GM19025 (cell line): ENCODE results near the gene ROR2.
"Not testable (repeated sequence)": the region's sequence is repeated elsewhere in the genome, so short reads cannot be mapped to it uniquely, and the experiment has no call there.

Source experiments
- ATAC-seq: cut with Tn5 transposase; IDR thresholded peaks from one replicate; pipeline ENCODE4 v1.9.1; 2021; ENCODE audit warnings: mild to moderate bottlenecking, low read depth, moderate library complexity; ENCODE audit not compliant: unreplicated experiment

The ROR2 gene

GRCh38 chr9:91949946-91950664, at the start of gene ROR2:
TSS of gene ROR2 (minus strand) at chr9:91950228.
- no peak for ATAC-seq

- no peak for ATAC-seq
These were observed 45.1 kb upstream of the ROR2 start for GRCh38 chr9:91995000-91995655.

DNA sequence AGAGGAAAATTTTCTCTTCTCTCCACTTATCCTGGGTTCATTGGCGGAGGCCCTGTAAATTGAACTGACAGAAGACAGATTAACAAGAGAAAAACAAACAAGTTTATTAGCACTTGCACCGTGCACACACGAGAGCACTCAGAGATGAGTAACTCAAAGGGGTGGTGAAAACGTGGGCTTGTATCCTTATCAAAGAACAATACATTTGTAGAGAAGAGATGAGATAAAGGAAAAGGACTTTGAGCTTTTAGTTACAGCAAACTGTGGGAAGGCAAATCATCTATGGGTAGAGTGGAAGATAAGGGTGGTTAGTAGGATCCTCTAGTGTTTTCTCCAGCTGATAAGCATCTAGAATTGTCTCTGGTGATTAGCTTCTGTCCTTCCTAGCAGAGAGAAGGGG, 44.4 kb upstream of the ROR2 start:
- ATAC-seq: no peak

- ATAC-seq: no peak
These were observed 42.5 kb upstream of the ROR2 start for GRCh38 chr9:91992461-91993041.

GRCh38 chr9:91991721-91992341, 41.8 kb upstream of the ROR2 start:
- no peak for ATAC-seq

DNA sequence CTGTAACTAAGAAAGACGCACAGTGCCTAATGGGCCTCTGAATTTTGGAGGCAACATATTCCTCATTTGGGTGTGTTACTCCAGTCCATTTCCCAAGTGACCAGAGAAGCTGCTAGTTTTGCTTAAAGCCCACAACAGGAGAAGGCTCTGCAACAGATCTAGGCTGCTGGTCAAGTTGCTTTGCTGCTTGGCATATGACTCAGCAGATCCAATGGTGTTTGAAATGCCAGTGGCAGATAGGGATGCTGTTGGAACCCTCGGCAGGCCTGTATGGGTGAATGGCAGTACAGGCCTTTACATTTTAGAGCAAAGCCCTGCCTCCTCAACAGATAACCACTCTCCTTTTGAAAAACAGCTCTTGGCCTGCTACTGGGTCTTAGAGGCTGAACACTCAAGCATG, 36.2 kb upstream of the ROR2 start:
- no peak for ATAC-seq

- ATAC-seq: no peak
These were observed 35.7 kb upstream of the ROR2 start for GRCh38 chr9:91985692-91986091.

DNA sequence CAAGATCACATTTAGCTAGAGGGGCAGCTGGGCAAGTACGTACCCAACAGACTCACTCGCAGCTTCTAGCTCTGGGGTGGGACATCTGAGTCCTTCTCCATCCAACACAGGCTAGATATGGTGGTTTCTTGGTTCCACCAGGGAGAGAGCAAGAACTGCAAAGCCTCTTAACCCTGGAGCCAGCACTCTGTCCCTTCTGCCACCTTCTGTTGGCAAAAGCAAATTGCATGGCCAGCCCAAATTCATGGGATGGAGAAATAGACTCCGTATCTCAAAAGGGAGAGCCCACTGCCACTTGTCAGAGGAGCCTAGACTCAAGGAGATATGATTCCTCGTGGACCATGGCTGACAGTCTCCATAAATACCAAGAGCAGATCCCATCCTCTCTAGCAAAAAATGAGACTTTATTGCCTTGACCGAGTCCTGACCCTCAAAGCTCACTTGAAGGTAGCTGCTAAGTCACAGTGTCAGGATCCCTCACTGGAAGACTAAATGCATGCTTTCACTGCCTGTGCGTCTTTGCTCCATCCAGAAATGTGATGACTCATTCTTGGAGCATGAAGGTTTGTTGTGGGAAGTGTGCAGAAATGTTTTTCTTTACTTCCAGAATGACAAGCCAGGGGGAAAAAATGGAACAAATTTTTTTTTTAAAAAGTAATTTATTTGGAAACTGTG, 28.8 kb upstream of the ROR2 start:
- ATAC-seq: no peak

- ATAC-seq: not testable (repeated sequence)
These were observed 25.2 kb upstream of the ROR2 start for GRCh38 chr9:91975254-91975653.

- no peak for ATAC-seq
These were observed 22.7 kb upstream of the ROR2 start for GRCh38 chr9:91972711-91973110.

DNA sequence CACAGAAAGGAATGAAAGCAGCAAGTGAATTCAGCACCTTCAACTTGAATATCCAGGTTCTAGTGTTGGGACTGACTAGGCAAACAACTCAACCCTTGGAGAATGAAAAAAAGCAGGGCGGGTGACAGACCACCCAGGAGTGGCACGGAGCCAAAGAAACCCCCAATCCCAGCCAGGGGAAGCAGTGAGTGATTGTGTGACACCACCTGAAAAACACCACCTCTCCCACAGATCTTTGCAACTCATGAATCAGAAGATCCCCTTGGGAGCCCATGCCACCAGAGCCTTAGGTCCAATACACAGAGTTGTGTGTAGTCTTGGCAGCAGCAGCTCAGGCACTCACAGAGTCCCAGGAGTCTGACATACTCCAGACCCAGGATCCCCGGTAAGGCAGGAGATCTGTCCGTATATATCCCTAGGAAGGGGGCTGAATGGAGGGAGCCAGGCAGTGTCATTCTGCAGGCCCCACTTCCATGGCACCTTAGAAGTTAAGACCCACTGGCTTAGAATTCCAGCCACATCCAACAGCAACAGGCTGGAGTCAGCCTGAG, 22.1 kb upstream of the ROR2 start:
- no peak for ATAC-seq

DNA sequence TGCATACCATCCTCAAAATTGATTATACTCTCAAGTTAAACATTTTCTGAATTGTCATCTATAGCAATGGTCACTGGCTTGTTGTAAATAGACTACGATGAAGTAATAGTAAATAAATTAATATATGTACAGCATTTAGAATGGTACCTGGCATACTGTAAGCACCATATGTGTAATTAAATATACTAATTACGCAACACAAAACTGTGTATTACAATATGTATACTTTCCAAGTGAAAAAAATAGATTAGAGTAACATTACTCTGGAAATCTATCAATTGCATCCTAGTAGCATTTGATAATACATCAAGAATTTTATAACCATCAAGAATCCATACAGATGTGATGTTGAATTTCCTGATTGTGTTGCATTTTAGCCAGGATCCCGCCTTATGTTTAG, 17.2 kb upstream of the ROR2 start:
- ATAC-seq: no peak

- ATAC-seq: no peak
These were observed 16.5 kb upstream of the ROR2 start for GRCh38 chr9:91966503-91966902.

DNA sequence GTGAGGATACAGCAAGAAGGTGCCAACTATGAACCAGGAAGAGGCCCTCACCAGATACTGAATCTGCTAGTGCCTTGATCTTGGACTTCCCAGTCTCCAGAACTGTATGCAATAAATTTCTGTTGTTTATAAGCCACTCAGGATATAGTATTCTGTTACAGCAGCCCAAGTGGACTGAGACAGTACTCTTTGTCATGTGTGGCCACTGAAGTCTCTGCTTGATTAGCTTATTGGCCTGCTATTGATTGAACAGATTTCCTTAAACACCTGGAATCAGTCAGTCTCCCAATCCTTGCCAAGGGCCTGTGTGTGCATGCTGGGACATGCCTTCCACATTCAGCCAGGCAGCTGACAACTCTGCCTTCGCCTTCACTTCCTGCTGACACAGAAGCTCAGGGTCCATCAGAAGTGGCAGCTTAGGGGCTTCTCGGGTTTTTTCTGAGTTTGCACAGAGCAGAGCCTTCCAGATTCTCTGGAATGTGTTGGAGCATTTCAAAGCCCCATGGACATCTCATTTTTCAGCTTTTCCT, 13.7 kb upstream of the ROR2 start:
- no peak for ATAC-seq

DNA sequence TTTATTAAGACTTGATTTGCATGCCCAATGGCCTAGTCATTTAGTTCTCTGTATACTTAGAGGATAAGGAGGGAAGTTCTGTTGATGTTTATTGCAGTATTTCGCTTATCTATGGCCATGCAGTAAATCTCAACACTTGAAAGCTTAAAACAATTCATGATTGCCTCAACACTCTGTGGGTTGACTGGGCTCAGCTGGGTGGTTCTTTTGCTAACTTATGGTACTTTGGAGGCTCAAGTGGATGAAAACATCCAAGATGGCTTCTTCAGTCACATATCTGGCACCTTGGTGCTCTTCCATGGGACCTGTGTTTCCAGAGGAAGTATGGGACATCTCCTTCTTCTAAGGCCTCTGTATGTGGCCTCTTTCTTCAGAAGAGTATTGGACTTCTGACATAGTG, 10.3 kb upstream of the ROR2 start:
- no peak for ATAC-seq

DNA sequence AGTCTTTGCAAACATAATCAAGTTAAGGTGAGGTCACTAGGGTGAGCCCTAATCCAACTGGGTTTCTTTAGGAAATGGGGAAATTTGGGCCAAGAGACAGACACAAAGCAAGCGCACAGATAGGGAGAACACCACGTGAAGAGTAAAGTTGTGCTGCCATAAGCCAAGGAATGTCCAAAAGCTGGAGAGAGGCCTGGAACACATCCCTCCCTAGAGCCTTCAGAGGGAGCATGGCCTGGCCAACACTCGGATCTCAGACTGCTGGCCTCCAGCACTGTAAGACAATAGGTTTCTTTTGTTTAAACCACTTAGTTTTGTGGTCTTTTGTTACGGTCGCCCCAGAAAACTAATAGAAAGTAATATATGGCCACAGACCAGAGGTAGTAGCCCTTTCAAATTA, 8.1 kb upstream of the ROR2 start:
- no peak for ATAC-seq

DNA sequence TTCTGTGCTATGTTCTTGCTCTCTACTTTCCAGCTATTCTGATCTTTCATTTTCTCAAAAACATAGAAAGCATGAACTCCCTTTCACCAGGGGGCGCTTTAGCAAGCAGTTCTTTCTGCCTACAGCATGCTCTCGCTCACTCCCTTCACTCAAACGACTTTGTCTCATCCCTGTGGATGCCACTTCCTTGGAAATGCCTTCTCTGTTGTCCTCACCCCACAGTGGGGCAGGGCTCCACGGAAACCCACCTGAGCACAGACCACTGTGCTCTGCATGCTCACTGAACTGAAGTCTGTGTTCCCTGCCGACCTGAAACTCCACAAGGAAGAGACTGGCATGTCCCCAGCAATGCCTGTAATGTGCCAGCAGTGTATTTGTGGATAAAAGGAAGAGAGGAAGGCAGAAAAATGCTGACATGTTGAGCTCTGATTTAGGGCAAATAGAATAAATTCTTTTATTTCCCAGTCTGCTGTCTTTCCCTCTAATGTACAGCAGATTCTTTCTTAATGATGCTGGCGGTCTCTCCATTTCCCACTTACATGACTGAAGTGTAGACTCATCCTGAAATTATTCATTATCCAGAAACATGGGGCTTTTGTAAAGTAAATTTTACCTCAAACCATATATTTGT, 4.9 kb upstream of the ROR2 start:
- no peak for ATAC-seq

DNA sequence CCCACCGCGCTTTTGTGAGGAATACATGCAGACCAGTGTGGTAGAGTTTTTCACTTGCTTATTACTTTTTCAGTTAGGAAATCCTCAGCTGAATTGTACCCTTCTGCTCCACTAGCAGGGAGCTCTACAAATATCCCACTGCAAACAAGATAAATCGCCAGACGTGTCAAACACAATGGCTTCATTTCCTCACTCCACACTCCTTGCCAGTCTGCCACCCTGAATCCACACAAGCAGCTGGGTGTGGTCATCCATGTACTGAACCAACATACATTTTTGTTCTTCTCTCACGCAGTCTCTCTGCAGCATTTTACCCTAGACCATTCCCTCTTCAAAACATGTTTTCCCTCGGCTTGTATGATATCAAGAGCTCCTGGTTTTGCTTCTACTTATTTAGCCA, 3.7 kb upstream of the ROR2 start:
- no peak for ATAC-seq

DNA sequence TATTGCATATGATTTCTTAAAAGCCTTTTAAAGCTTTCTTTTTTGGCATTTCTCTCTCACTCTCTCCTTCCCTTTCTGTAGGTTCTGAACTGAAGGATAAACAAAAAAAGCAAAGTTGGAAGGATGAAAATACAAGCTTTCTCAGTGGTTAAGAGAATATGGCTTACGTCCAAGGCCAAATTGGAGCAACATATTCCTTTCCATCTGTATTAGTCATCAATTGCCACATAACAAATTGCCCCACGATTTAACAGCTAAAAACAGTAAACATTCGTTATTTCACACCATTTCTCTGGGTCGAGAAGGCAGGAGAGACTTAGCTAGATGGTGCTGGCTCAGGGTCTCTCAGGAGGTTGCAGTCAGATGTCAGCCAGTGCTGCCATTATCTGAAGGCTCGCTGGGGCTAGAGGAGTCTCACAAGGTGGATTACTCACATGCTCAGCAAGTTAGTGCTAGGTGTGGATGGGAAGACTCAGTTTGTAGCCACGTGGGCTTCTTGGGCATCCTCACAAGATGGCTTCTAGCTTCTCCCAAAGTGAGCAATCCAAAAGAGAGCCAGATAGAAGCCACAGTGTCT, 2.0 kb upstream of the ROR2 start:
- ATAC-seq: no peak
